Neural progenitor cell (in vitro differentiated cells): Measurements from ENCODE around the gene TUBB. TPM values are rescaled to one million over a fixed set of nuclear protein-coding genes. Genes with fewer than 3 reads are reported as not detected.

Experiments used
- DNase-seq: peaks from one replicate; pipeline ENCODE4 v3.0.0-alpha.2; 2016; ENCODE audit warnings: low spot score
- H2AFZ ChIP-seq: fragments of 200-600 bp; sonication (generic); replicated peaks from 2 replicates; pipeline ENCODE4 v1.6.1; 2016; ENCODE audit warnings: antibody characterized with exemption
- H3F3A ChIP-seq: fragments of 200-600 bp; sonication (generic); 2 replicates; pipeline ENCODE4 v1.6.1; 2016; ENCODE audit warnings: antibody characterized with exemption, low read depth
- H3K27ac ChIP-seq: fragments of 200-600 bp; sonication (generic); 2 replicates; pipeline ENCODE4 v1.5.1; 2016; ENCODE audit warnings: mild to moderate bottlenecking
- H3K27me3 ChIP-seq: fragments of 200-600 bp; sonication (generic); 2 replicates; pipeline ENCODE4 v1.6.1; 2016; ENCODE audit warnings: mild to moderate bottlenecking, moderate library complexity
- H3K36me3 ChIP-seq: fragments of 200-600 bp; sonication (generic); 2 replicates; pipeline ENCODE4 v1.5.1; 2016
- H3K4me1 ChIP-seq: fragments of 200-600 bp; sonication (generic); 2 replicates; pipeline ENCODE4 v1.6.1; 2016; ENCODE audit warnings: mixed run types
- H3K4me2 ChIP-seq: fragments of 200-600 bp; sonication (generic); 2 replicates; pipeline ENCODE4 v1.6.1; 2016
- H3K4me3 ChIP-seq: fragments of 200-600 bp; sonication (generic); 2 replicates; pipeline ENCODE4 v1.5.1; 2016
- H3K79me2 ChIP-seq: fragments of 200-600 bp; sonication (generic); 2 replicates; pipeline ENCODE4 v1.6.1; 2016; ENCODE audit warnings: low read depth
- H3K9ac ChIP-seq: fragments of 200-600 bp; sonication (generic); 2 replicates; pipeline ENCODE4 v1.6.1; 2016
- H3K9me3 ChIP-seq: fragments of 200-600 bp; sonication (generic); 2 replicates; pipeline ENCODE4 v1.5.1; 2016; ENCODE audit warnings: low read depth
- H4K20me1 ChIP-seq: fragments of 200-600 bp; sonication (generic); 2 replicates; pipeline ENCODE4 v1.6.1; 2016; ENCODE audit warnings: low read depth
- H3K27ac Mint-ChIP-seq: 3 replicates; pipeline ENCODE4 v1.8.0; 2021; ENCODE audit warnings: mixed read lengths
- H3K27me3 Mint-ChIP-seq: 2 replicates; pipeline ENCODE4 v1.8.0; 2022; ENCODE audit warnings: low read depth, mild to moderate bottlenecking, inconsistent platforms, moderate library complexity, mixed read lengths; ENCODE audit not compliant: insufficient read depth
- H3K36me3 Mint-ChIP-seq: 3 replicates; pipeline ENCODE4 v1.8.0; 2021; ENCODE audit warnings: mixed read lengths
- H3K4me1 Mint-ChIP-seq: 3 replicates; pipeline ENCODE4 v1.8.0; 2021; ENCODE audit warnings: mixed read lengths
- H3K4me3 Mint-ChIP-seq: 3 replicates; pipeline ENCODE4 v1.8.0; 2021; ENCODE audit warnings: mild to moderate bottlenecking, moderate library complexity, mixed read lengths
- H3K9me3 Mint-ChIP-seq: 3 replicates; pipeline ENCODE4 v1.8.0; 2020; ENCODE audit warnings: mixed read lengths
- CTCF ChIP-seq: fragments of 200-600 bp; sonication (generic); IDR thresholded peaks from 2 replicates; pipeline ENCODE4 v1.5.1; 2017; ENCODE audit warnings: antibody characterized with exemption, mild to moderate bottlenecking
- EZH2 ChIP-seq: fragments of 200-600 bp; sonication (generic); IDR thresholded peaks from 2 replicates; pipeline ENCODE4 v1.6.1; 2017; ENCODE audit warnings: antibody characterized with exemption, mild to moderate bottlenecking, moderate library complexity
- EZH2phosphoT487 ChIP-seq: fragments of 200-600 bp; sonication (generic); IDR thresholded peaks from 2 replicates; pipeline ENCODE4 v1.6.1; 2017; ENCODE audit warnings: antibody characterized with exemption
- total RNA-seq: library from RNA; depleted of rRNA; stranded (reverse); fragments of >200 nt; gene quantifications from 2 replicates; pipeline ENCODE4 v1.2.3, GENCODE V29; 2015; ENCODE audit warnings: low replicate concordance

Gene TUBB
- total RNA-seq, 1 donor from 2014 or later: 1,479 TPM

GRCh38 chr6:30688569-30688968 is 31.6 kb upstream of the TUBB start:
- TF ChIP-seq EZH2phosphoT487 (no peak), CTCF (no peak), EZH2 (no peak)

GRCh38 chr6:30689022-30689865 is 30.9 kb upstream of the TUBB start:
- TF ChIP-seq EZH2phosphoT487: no peak
- TF ChIP-seq EZH2: no peak
- no peak for TF ChIP-seq CTCF
- H3K27me3 Mint-ChIP-seq: peaks cover 5% of the 10 kb centered on the region
- peaks cover 6% of the 10 kb centered on the region for H3K36me3 Mint-ChIP-seq
- peaks cover 61% of the 10 kb centered on the region for H3K4me1 Mint-ChIP-seq
- H3K4me3 Mint-ChIP-seq: peak overlapping the region; percentile 95
- no peaks in the 10 kb centered on the region for H3K9me3 ChIP-seq
- peaks cover 5% of the 10 kb centered on the region for H4K20me1 ChIP-seq
- no peaks in the 10 kb centered on the region for H3K9me3 Mint-ChIP-seq
- peak overlapping the region; percentile 76 for H3K4me3 ChIP-seq
- peak overlapping the region; percentile 81 for H3K27ac Mint-ChIP-seq
- peaks cover 43% of the 10 kb centered on the region for H3F3A ChIP-seq
- peaks cover 50% of the 10 kb centered on the region for H3K79me2 ChIP-seq
- no peak overlapping the region for H3K9ac ChIP-seq
- H3K4me1 ChIP-seq: peaks cover 42% of the 10 kb centered on the region
- H3K4me2 ChIP-seq: peak overlapping the region; percentile 97
- no peaks in the 10 kb centered on the region for H3K27me3 ChIP-seq
- no peak overlapping the region for H3K27ac ChIP-seq
- no peak overlapping the region for H2AFZ ChIP-seq
- no peaks in the 10 kb centered on the region for H3K36me3 ChIP-seq
- no peak for DNase-seq

More at GRCh38 chr6:30688569-30688968, 31.6 kb upstream of the TUBB start:
- Mint-ChIP-seq H3K9me3 (no peaks in the 10 kb centered on the region), H3K4me3 (peak overlapping the region; percentile 95), H3K4me1 (peaks cover 68% of the 10 kb centered on the region), H3K36me3 (peaks cover 6% of the 10 kb centered on the region), H3K27ac (peak overlapping the region; percentile 94), H3K27me3 (peaks cover 5% of the 10 kb centered on the region)
- H3K4me2 ChIP-seq: peak overlapping the region; percentile 97
- H3K4me3 ChIP-seq: no peak overlapping the region
- H3K9ac ChIP-seq: no peak overlapping the region
- H3K27ac ChIP-seq: no peak overlapping the region
- peaks cover 43% of the 10 kb centered on the region for H3F3A ChIP-seq
- H4K20me1 ChIP-seq: peaks cover 12% of the 10 kb centered on the region
- H3K36me3 ChIP-seq: no peaks in the 10 kb centered on the region
- no peaks in the 10 kb centered on the region for H3K27me3 ChIP-seq
- peaks cover 56% of the 10 kb centered on the region for H3K79me2 ChIP-seq
- H3K9me3 ChIP-seq: no peaks in the 10 kb centered on the region
- peaks cover 49% of the 10 kb centered on the region for H3K4me1 ChIP-seq
- no peak for DNase-seq
- no peak overlapping the region for H2AFZ ChIP-seq

GRCh38 chr6:30689985-30690384 is 30.2 kb upstream of the TUBB start:
- Histone ChIP-seq H4K20me1 (no peaks in the 10 kb centered on the region), H3F3A (peaks cover 43% of the 10 kb centered on the region), H3K4me3 (peak overlapping the region; percentile 76), H3K4me2 (peak overlapping the region; percentile 88), H3K27ac (peak overlapping the region; percentile 84), H3K36me3 (no peaks in the 10 kb centered on the region), H3K79me2 (peaks cover 42% of the 10 kb centered on the region), H3K9me3 (no peaks in the 10 kb centered on the region), H3K9ac (no peak overlapping the region), H3K27me3 (no peaks in the 10 kb centered on the region), H3K4me1 (peaks cover 36% of the 10 kb centered on the region), H2AFZ (no peak overlapping the region)
- Mint-ChIP-seq H3K4me1 (peaks cover 56% of the 10 kb centered on the region), H3K27me3 (peaks cover 4% of the 10 kb centered on the region), H3K9me3 (no peaks in the 10 kb centered on the region), H3K4me3 (peak overlapping the region; percentile 95), H3K36me3 (peaks cover 6% of the 10 kb centered on the region), H3K27ac (peak overlapping the region; percentile 94)
- TF ChIP-seq EZH2 (no peak), CTCF (no peak), EZH2phosphoT487 (no peak)
- DNase-seq: no peak
